Measurements from ENCODE around the gene WDR91.

DNA sequence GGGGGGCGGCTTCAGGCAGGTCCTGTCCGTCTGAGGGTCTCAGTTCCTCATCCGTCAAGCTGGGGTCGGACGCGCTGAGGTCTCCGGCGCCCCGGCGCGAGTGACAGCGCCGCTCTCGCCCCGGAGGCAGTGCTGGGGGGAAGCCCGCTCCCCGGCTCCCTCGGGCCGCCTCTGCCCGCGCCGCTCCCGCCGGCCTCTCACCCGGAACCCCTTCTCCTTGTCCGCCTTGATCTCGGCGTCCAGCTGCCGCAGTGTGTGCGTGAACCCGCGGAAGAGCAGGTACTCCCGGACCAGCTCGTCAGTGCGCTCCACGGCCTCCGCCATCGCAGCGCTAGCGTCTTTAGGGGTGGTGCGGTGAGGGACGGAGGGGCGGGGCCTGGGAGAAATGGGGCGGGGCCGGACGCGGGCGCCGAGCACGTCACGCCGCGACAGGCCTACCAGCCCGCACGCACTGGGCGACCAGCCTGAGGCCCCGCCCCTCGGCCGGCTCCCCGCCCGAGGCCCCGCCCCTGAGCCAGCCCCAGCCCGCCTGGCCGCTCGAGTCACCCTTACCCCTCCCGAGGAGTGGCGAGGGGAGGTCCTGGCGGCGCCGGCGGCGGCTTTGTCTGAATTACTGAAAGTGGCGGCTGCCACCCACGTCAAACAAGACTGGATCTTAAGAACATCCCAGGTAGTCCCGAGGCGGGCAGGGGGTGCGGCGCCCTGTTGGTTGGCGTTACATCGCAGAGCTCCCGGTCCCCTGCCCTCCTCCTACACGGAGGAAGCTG lies at the start of gene WDR91:
- peak; percentile 70 for TF ChIP-seq POLR2AphosphoS5 (IDR thresholded peaks at IDR 0.05; ENCODE audit: insufficient read depth, low read depth, low read length)
- TF ChIP-seq, protein P1, sequence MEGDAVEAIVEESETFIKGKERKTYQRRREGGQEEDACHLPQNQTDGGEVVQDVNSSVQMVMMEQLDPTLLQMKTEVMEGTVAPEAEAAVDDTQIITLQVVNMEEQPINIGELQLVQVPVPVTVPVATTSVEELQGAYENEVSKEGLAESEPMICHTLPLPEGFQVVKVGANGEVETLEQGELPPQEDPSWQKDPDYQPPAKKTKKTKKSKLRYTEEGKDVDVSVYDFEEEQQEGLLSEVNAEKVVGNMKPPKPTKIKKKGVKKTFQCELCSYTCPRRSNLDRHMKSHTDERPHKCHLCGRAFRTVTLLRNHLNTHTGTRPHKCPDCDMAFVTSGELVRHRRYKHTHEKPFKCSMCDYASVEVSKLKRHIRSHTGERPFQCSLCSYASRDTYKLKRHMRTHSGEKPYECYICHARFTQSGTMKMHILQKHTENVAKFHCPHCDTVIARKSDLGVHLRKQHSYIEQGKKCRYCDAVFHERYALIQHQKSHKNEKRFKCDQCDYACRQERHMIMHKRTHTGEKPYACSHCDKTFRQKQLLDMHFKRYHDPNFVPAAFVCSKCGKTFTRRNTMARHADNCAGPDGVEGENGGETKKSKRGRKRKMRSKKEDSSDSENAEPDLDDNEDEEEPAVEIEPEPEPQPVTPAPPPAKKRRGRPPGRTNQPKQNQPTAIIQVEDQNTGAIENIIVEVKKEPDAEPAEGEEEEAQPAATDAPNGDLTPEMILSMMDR (IDR thresholded peaks at IDR 0.05; ENCODE audit: extremely low read depth in 1 of 2, insufficient read depth in 1 of 2, low read depth in 1 of 2, low read length in 2 of 2) = no peak
- no peak for TF ChIP-seq EZH2 (IDR thresholded peaks at IDR 0.05; ENCODE audit: borderline replicate concordance, low read depth, low read length, severe bottlenecking)
- TF ChIP-seq POLR2A (IDR thresholded peaks at IDR 0.05; ENCODE audit: low read depth, low read length) = peak; percentile 77
- TF ChIP-seq FOS (IDR thresholded peaks at IDR 0.05; ENCODE audit: borderline replicate concordance, insufficient read depth, low read length) = no peak
- TF ChIP-seq, protein P2, sequence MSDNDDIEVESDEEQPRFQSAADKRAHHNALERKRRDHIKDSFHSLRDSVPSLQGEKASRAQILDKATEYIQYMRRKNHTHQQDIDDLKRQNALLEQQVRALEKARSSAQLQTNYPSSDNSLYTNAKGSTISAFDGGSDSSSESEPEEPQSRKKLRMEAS (IDR thresholded peaks at IDR 0.05; ENCODE audit: insufficient read depth, insufficient read length) = no peak
- TF ChIP-seq GATA2 (IDR thresholded peaks at IDR 0.05; ENCODE audit: insufficient read depth, insufficient read length, low read depth, low read length) = no peak
- no peak for TF ChIP-seq MYC (IDR thresholded peaks at IDR 0.05; ENCODE audit: low read depth, low read length)

Data from endothelial cell of umbilical vein (primary cell).